Keratinocyte (primary cell): Measurements from ENCODE around the gene CCR7. TPM values are rescaled to one million over a fixed set of nuclear protein-coding genes. Genes with fewer than 3 reads are reported as not detected.

ENCODE experiments used
- DNase-seq: peaks from one replicate; pipeline ENCODE4 v3.0.0-alpha.2; 2011; ENCODE audit warnings: low read depth, missing footprints, low spot score
- FAIRE-seq: peaks from 2 replicates; lab custom pipeline; 2011; peaks lifted over from hg19 to GRCh38; lab: Jason Lieb, UNC
- H2AFZ ChIP-seq: 2 replicates; pipeline ENCODE4 v1.6.0; 2012; ENCODE audit warnings: low read length, control low read depth, inconsistent platforms; ENCODE audit not compliant: control insufficient read depth
- H3K27ac ChIP-seq: 2 replicates; pipeline ENCODE4 v1.5.1; 2011; ENCODE audit warnings: low read length; ENCODE audit not compliant: control insufficient read depth, insufficient read depth
- H3K27me3 ChIP-seq: 3 replicates; pipeline ENCODE4 v1.6.0; 2011; ENCODE audit warnings: low read length; ENCODE audit not compliant: control insufficient read depth, insufficient read depth; ENCODE audit errors: extremely low read depth
- H3K36me3 ChIP-seq, 2 experiments: 2 replicates in 1 of 2; 3 replicates in 1 of 2; pipeline ENCODE4 v1.5.1; 2011; ENCODE audit warnings: low read length in 2 of 2, mild to moderate bottlenecking in 1 of 2; ENCODE audit not compliant: control insufficient read depth in 2 of 2, insufficient read depth in 2 of 2; ENCODE audit errors: extremely low read depth in 1 of 2
- H3K4me1 ChIP-seq: 3 replicates; pipeline ENCODE4 v1.5.1; 2011; ENCODE audit warnings: low read length; ENCODE audit not compliant: control insufficient read depth, insufficient read depth; ENCODE audit errors: extremely low read depth
- H3K4me2 ChIP-seq: 3 replicates; pipeline ENCODE4 v1.6.0; 2011; ENCODE audit warnings: low read depth, low read length; ENCODE audit not compliant: control insufficient read depth, insufficient read depth; ENCODE audit errors: extremely low read depth
- H3K4me3 ChIP-seq, 3 experiments: fragments of 200-600 bp in 1 of 3; sonication (generic) in 1 of 3; 2 replicates in 2 of 3; 3 replicates in 1 of 3; pipeline ENCODE4 v1.5.1; 2011 to 2016; ENCODE audit warnings: low read length in 3 of 3, mild to moderate bottlenecking in 3 of 3, control low read depth in 2 of 3, inconsistent platforms in 1 of 3, low read depth in 1 of 3, mixed read lengths in 1 of 3, mixed run types in 1 of 3, moderate library complexity in 1 of 3; ENCODE audit not compliant: control insufficient read depth in 2 of 3, insufficient read depth in 2 of 3; ENCODE audit errors: extremely low read depth in 1 of 3
- H3K79me2 ChIP-seq: 2 replicates; pipeline ENCODE4 v1.6.0; 2012; ENCODE audit warnings: low read length; ENCODE audit not compliant: control insufficient read depth, insufficient read depth
- H3K9ac ChIP-seq: 3 replicates; pipeline ENCODE4 v1.6.0; 2011; ENCODE audit warnings: low read length; ENCODE audit not compliant: control insufficient read depth, insufficient read depth; ENCODE audit errors: extremely low read depth
- H3K9me1 ChIP-seq: 3 replicates; pipeline ENCODE4 v1.6.0; 2011; ENCODE audit warnings: low read length; ENCODE audit not compliant: control insufficient read depth, insufficient read depth; ENCODE audit errors: extremely low read depth
- H3K9me3 ChIP-seq: 2 replicates; pipeline ENCODE4 v1.5.1; 2012; ENCODE audit warnings: low read depth, low read length; ENCODE audit not compliant: control insufficient read depth
- H4K20me1 ChIP-seq: 3 replicates; pipeline ENCODE4 v1.6.0; 2011; ENCODE audit warnings: low read length; ENCODE audit not compliant: control insufficient read depth, insufficient read depth; ENCODE audit errors: extremely low read depth
- EZH2 ChIP-seq: IDR thresholded peaks from one replicate; pipeline ENCODE4 v1.6.1; 2012; ENCODE audit warnings: inconsistent platforms, mild to moderate bottlenecking, low read length, moderate library complexity
- dilution Hi-C: fragments of 300-500 bp; cut with MboI; formaldehyde crosslinking; loops from one replicate; pipeline ENCODE4 v1.7.0; 2020; ENCODE audit warnings: low sequenced_read_pairs; ENCODE audit not compliant: extremely low pct_ligation_motif_present
- polyA plus RNA-seq, 5 experiments: library from polyadenylated mRNA; depleted of rRNA in 3 of 5; stranded (reverse) in 3 of 5; stranded (forward) in 1 of 5; unstranded in 1 of 5; fragments of >200 nt; gene quantifications; 1 replicate in 1 of 5; 2 replicates in 3 of 5; 3 replicates in 1 of 5; pipeline versions ENCODE4 v1.2.1 to v1.2.3, GENCODE V29; 2011 to 2012; ENCODE audit warnings: missing spikeins in 2 of 5, low read depth in 1 of 5, low replicate concordance in 1 of 5
- TF ChIP-seq, protein P1 (sequence below), 3 experiments: IDR thresholded peaks in 1 of 3; conservative IDR thresholded peaks in 1 of 3; optimal IDR thresholded peaks in 1 of 3; 2 replicates in 2 of 3; 3 replicates in 1 of 3; pipeline versions ENCODE3 to v1.5.1; 2011; ENCODE audit warnings: low read length in 3 of 3, mild to moderate bottlenecking in 3 of 3, moderate library complexity in 2 of 3, control low read depth in 1 of 3, inconsistent platforms in 1 of 3; ENCODE audit not compliant: insufficient read depth in 2 of 3; ENCODE audit errors: extremely low read depth in 1 of 3

CCR7 gene
- polyA plus RNA-seq, 1 donor (not counting 4 experiments of a cell fraction or from before 2014, with no cell fraction given) = 0.16 TPM

DNA sequence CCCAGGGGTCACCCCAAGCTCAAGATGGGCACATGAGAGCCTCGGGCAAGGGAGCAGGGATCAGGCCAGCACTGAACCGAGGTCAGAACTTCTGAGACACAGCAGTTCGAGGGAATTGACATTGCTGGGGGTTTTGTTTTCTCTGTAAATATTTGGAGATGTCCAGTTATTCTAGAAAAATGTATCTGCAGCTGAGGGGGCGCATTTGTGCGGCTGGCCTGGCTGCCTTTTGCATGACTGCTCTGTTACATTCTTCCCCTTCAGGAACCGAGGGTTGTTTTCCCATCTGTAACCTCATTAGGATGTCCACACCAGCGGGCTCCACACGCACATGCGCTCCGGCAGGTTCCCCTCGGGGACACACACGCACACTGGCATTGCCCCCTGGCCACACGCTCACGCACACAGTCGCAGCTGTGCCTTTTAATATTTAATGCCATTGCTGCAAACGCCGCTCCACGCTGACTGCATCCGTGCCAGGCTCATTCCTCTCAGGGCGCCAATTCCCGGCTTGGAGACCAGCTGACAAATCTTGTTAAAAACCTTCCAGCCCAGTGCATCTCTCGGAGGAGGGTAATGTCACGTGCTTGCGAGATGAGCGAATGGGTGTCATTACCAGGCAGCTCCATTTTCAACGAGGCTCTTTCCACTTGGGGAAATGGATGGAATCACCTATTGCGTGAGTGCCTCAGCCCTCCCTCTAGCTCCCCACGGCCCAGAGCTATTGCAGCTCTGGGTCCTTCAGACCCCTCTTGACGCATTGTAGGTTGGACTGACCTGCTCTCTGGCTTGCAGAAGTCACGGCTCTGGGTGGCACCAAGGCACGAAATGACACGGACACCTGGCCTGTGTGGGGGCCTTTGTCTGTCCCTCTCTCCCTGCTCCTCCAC is 13.1 kb downstream of the CCR7 start:
- H3K36me3 ChIP-seq = no peaks in the 10 kb centered on the region
- no peak overlapping the region for H3K27ac ChIP-seq
- no peak overlapping the region for H2AFZ ChIP-seq
- H4K20me1 ChIP-seq = no peaks in the 10 kb centered on the region
- peaks cover 5% of the 10 kb centered on the region for H3K9me1 ChIP-seq
- DNase-seq (no peak), FAIRE-seq (no peak)
- dilution Hi-C loops = no loop called here
- no peak overlapping the region for H3K9ac ChIP-seq
- H3K27me3 ChIP-seq = peaks cover 18% of the 10 kb centered on the region
- H3K79me2 ChIP-seq = no peaks in the 10 kb centered on the region
- peaks cover 23% of the 10 kb centered on the region for H3K4me1 ChIP-seq
- no peaks in the 10 kb centered on the region for H3K9me3 ChIP-seq
- no peak overlapping the region for H3K4me3 ChIP-seq
- TF ChIP-seq, protein P1, sequence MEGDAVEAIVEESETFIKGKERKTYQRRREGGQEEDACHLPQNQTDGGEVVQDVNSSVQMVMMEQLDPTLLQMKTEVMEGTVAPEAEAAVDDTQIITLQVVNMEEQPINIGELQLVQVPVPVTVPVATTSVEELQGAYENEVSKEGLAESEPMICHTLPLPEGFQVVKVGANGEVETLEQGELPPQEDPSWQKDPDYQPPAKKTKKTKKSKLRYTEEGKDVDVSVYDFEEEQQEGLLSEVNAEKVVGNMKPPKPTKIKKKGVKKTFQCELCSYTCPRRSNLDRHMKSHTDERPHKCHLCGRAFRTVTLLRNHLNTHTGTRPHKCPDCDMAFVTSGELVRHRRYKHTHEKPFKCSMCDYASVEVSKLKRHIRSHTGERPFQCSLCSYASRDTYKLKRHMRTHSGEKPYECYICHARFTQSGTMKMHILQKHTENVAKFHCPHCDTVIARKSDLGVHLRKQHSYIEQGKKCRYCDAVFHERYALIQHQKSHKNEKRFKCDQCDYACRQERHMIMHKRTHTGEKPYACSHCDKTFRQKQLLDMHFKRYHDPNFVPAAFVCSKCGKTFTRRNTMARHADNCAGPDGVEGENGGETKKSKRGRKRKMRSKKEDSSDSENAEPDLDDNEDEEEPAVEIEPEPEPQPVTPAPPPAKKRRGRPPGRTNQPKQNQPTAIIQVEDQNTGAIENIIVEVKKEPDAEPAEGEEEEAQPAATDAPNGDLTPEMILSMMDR (optimal IDR thresholded peaks at IDR 0.05 in 1 of 3, IDR thresholded peaks at IDR 0.05 in 1 of 3, conservative IDR thresholded peaks at IDR 0.05 in 1 of 3; ENCODE audit: extremely low read depth in 1 of 3, insufficient read depth in 2 of 3, low read length in 3 of 3) = no peak
- no peak for TF ChIP-seq EZH2
- no peak overlapping the region for H3K4me2 ChIP-seq

DNA sequence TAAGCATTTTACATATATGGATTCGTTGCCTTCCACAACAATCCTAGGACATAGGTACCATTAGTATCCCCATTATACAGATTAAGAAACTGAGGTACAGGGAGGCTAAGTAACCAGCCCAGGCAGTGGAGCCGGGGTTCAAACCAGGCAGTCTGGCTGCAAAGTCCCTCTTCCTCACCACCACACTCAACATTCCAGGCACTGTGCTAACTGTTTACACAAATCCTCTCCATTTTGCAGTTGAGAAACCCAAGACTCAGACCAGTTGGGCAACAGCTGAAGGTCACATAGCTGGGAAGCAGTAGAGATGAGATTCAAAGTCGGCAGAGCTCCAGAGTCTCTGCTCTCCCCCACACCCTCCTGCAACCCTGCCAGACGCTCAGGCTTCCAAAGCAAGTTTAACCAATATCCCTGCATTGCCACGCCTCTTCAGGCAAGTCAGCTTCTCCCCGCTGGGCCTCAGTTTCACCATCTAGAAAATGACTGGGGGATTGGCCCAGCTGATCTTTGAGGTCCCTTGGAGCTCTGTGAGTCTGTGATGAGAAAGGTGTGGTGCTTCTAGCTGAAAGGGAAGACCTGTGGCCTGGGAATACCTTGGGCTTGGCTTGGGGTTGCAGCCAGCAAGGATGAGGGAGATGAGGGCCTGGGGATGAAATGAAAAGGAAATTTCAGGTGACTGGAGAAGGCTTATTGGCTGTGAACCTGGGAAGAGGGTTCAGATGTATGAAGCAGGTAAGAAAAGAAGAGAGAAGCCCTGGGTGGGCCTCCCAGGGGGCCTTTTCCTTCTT is 14.0 kb downstream of the CCR7 start:
- Histone ChIP-seq H3K4me3 (no peak overlapping the region), H3K9ac (no peak overlapping the region), H2AFZ (no peak overlapping the region), H3K36me3 (no peaks in the 10 kb centered on the region), H4K20me1 (no peaks in the 10 kb centered on the region), H3K9me1 (peaks cover 7% of the 10 kb centered on the region), H3K79me2 (no peaks in the 10 kb centered on the region), H3K4me2 (no peak overlapping the region), H3K4me1 (peaks cover 25% of the 10 kb centered on the region), H3K27ac (no peak overlapping the region), H3K27me3 (peaks cover 9% of the 10 kb centered on the region), H3K9me3 (no peaks in the 10 kb centered on the region)
- DNase-seq (no peak), FAIRE-seq (no peak)
- dilution Hi-C loops = no loop called here
- TF ChIP-seq, protein P1 (optimal IDR thresholded peaks at IDR 0.05 in 1 of 3, IDR thresholded peaks at IDR 0.05 in 1 of 3, conservative IDR thresholded peaks at IDR 0.05 in 1 of 3; ENCODE audit: extremely low read depth in 1 of 3, insufficient read depth in 2 of 3, low read length in 3 of 3) = no peak
- TF ChIP-seq EZH2 = no peak
